GM18867 (cell line): ENCODE measurements around the gene PLTP.
"Not testable (repeated sequence)": the region's sequence is repeated elsewhere in the genome, so short reads cannot be mapped to it uniquely, and the experiment has no call there.

ENCODE experiments used
- ATAC-seq: cut with Tn5 transposase; IDR thresholded peaks from one replicate; pipeline ENCODE4 v1.9.1; 2021; ENCODE audit warnings: mild to moderate bottlenecking, moderate library complexity; ENCODE audit not compliant: unreplicated experiment

PLTP gene

DNA sequence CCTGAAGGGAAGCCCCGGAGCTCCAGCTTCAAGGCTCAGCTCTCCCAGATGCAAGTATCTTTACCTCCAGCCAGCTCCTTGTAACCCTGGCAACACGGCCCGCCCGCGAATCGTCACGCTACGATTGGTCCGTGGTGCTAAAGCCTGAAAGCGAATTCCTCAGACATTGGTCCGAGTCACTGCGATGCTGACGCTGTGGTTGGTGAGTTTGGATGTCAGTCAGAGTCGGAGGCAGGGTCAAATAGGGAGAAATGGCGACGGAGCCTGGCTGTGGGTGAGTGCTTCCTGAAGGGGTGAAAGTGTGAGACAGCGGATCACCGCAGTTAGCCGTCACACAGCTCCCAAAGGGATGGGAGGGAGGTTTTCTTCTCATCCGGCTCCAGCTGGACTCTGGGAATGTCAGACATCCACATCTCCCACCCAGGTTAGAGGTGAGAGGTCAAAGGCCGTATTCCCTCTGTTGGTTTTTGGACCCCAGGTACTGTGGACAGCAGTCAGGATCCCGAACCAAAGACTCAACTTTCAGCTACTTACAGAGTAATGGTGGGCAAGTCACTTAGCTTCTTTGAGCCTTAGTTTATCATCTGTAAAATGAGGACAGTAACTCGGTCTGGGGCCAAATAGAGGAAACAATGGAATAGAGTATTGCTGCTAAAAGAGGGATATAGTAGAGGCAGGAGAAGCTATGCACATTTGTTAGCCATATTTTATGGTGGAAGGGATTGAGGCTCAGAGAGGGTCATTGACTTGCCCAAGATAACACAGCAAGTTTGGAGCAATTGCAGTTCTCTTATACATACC is 30.8 kb downstream of the PLTP start, which contains the start of gene ZSWIM1:
ZSWIM1 (plus strand) TSS at position 240 of the 801 bp plus-strand sequence. CDS start 1,366 bp downstream, outside the sequence.
- peak; percentile 97 for ATAC-seq

- no peak for ATAC-seq
Measured at GRCh38 chr20:45878076-45878761, 33.7 kb downstream of the PLTP start.

- no peak for ATAC-seq
Measured at GRCh38 chr20:45874576-45874975, 37.4 kb downstream of the PLTP start.

DNA sequence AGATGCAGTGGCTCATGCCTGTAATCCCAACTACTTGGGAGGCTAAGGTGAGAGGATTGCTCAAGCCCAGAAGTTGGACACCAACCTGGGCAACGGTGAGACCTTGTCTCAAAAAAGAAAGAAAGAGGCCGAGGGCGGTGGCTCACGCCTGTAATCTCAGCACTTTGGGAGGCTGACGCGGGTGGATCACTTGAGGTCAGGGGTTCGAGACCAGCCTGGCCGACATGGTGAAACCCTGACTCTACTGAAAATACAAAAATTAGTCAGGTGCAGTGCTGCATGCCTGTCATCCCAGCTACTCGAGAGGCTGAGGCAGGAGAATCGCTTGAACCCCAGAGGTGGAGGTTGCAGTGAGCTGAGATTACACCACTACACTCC is 37.9 kb downstream of the PLTP start:
- ATAC-seq = not testable (repeated sequence)

- no peak for ATAC-seq
Measured at GRCh38 chr20:45873409-45874103, 38.4 kb downstream of the PLTP start.

DNA sequence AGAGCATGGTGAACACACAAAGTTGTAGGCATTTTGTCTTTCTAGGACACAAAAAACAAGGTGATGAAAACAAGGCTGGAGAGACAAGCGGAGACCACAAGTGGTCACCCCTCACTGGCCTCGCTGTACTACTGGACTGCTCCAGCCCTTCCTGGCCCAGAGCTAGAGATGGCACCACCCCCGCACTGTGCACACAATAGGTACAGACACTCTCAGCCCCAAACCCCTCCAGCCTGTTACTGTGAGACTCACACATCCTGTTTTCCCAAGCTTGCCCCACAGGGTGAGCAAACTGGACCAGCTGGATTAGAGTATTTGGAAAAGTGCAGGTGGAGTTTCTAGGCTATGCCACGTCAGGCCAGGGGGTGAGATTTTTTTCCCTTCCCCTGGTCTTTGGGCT is 39.3 kb downstream of the PLTP start:
- ATAC-seq = no peak

DNA sequence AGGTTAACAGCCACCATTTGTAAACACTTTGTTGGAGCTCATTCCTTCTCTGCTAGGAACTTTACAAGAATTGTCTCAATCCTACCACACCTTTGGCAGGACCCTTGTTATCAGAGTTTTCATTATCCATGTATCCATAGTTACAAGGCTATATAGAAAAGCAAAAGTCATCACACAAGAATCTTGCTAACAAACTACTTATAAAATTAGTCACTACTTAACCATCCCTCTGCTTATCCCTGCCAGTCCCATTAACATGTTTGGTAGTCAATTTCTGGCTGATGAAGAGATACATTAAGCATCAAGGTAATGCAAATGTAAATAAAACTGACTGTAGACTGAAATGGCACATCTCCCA is 44.2 kb downstream of the PLTP start:
- no peak for ATAC-seq

DNA sequence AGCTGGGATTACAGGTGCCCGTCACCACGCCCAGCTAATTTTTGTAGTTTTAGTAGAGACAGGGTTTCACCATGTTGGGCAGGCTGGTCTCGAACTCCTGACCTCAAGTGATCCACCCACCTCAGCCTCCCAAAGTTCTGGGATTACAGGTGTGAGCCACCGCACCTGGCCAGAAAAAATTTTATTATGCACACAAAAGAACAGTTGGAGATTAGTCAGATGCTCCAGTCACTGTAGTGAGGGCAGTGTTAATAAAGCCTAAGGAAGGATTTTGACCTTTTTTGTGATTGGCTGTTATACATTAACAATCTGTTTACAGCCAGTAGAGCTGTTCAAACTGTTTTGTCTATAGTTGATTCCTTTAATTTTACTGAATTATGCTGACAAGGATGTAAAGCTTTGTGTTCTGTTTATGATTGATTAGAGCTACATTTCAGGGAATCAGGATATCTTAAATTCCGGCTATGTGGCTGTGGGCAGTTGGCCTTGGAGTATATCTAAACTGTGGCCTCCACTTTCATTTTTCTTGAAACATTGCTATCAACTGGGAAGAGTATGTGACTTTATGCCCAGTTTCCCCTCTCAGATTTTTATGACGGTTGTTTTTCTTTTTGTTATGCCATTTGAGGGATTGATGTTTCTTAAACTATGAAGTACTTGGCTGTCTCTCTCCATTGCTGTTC is 44.7 kb downstream of the PLTP start:
- ATAC-seq = no peak

DNA sequence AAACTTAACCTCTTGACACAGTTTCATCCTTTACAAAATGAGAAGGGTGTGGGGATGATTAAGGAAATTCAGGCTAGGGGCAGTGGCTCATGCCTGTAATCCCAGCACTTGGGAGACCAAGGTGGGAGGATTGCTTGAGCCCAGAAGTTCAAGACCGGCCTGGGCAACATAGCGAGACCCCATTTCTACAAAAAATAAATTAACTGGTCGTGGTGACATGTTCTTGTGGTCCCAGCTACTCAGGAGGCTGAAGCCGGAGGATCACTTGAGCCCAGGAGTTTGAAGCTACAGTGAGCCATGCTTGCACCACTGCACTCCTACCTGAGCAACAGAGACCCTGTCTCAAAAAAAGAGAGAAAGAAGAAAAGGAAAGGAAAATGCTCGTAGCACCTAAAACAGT is 45.5 kb downstream of the PLTP start:
- ATAC-seq = no peak

DNA sequence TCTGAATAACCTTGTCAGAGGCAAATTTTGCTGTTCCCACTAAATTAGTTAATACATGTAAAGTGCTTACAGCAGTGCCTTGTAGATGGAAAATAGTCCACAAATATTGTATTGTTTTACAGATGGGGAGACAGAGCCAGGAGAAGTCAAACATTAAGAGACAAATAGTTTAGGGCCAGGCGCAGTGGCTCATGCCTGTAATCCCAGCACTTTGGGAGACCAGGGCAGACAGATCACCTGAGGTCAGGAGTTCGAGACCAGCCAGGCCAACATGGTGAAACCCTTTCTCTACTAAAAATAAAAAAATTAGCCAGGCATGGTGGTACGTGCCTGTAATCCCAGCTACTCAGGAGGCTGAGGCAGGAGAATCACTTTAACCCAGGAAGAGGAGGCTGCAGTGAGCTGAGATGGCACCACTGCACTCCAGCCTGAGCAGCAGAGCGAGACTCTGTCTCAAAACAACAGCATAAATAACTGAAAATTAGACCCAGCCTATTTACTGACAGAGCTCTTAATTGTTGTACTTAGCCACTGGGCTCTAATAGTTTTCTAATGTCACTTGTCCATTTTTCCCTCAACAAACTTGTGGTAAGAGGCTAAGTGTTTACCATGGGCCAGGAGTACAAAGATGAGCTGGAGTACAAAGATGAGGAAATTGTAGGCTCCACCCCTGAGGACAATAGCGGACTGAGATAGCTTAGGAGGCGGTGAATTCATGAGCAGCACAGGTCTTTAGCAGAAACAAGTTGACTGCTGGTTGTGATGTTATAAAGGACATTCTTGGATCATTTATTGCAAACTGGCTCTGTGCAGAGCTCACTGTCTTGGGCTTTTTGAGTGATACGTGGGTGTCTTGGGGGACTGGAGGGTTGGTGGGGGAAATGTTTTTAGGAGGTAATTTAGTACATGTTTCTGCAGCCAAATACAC is 48.1 kb downstream of the PLTP start:
- ATAC-seq = no peak

DNA sequence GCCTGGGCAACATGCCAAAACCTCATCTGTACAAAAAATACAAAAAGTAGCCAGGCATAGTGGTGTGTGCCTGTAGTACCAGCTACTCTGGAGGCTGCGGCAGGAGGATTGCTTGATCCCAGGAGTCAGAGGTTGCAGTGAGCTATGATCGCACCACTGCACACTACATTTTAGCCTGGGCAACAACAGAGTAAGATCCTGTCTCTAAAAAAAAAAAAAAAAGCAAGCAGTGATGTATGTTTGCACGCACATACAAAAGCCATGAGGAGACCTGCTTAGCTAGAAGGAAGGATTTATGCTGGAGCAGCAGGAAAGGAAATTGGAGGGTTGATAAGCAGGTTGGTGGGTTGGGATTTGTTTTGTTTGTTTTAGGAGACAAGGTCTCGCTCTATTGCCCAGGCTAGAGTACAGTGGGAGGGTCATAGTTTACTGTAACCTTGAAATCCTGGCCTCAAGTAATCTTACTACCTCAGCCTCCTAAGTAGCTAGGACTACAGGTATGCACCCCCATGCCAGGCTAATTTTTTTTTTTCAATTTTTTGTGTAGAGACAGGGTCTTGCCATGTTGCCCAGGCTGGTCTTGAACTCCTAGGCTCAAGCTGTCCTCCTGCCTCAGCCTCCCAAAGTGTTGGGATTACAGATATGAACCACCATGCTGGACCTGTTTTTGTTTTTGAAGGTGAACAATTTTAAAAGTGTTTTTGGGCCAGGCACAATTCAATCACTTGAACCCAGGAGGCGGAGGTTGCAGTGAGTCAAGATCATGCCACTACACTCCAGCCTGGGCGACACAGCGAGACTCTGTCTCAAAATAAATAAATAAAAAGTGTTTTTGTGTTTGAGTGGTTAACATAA is 50.5 kb downstream of the PLTP start:
- no peak for ATAC-seq

GRCh38 chr20:45860560-45861220 is 51.3 kb downstream of the PLTP start:
- no peak for ATAC-seq

- no peak for ATAC-seq
Measured at GRCh38 chr20:45859916-45860315, 52.0 kb downstream of the PLTP start.

DNA sequence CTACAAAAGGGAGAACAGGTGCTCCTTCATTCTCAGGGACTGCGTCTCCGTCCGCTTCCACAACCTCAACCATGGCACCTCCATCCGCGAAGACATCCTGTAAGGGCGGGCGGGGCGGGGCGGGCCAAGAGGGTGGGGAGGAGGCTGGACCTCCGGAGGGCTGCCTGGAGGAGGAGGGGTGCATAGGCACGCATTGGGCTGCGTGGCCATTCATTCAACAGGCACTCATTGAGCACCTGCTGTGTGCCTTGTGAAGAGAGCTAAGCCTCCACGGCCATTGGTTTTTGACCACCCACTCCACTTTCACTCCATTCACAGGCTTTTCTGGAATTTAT is 54.1 kb downstream of the PLTP start:
- ATAC-seq = peak; percentile 16

- ATAC-seq = peak; percentile 94
Measured at GRCh38 chr20:45857114-45857881, 54.7 kb downstream of the PLTP start, which contains the start of the genes ACOT8 and ZSWIM3. TSS of gene ACOT8 (minus strand) at chr20:45857392. CDS start at chr20:45857315, 77 bp downstream. TSS of gene ZSWIM3 (plus strand) at chr20:45857614. CDS start at chr20:45857826, 212 bp downstream.

DNA sequence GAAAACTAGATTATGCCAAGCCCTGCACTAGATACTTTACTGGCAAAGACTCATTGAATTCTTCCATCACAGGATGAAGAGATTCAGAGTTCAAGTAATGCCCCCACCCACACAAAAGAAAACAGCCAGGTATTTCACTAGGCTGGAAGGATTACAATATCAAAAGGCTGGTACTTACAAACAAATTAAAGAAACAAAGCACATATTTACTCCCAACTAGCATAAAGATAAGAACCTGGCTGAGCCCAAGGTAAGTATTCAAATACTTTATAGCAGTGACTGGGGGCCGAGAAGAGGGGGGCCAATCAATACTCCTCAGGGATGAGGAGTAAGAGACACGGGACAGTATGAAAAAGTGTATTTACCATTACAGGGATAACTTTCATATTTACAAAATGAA is 58.5 kb downstream of the PLTP start:
- ATAC-seq = no peak

DNA sequence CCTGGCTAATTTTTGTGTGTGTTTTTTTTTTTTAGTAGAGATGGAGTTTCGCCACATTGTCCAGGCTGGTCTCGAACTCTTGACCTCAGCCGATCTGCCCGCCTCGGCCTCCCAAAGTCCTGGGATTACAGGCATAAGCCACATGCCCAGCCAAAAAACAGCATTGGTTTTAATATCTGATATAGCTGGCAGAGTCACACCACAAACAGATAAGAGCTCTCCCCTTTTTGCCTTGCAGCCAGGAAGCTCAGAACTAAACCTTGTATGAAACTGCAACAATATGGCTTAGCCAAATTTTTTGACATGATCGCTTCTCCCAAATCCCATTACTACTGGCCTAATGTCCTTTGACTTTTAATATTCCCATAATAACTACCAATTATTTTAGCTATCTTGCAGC is 59.6 kb downstream of the PLTP start:
- no peak for ATAC-seq

- ATAC-seq = no peak
Measured at GRCh38 chr20:45851501-45851900, 60.5 kb downstream of the PLTP start.
